OCI-LY7 (cell line): Measurements from ENCODE around the gene ADSS2. TPM values are rescaled to one million over a fixed set of nuclear protein-coding genes. Genes with fewer than 3 reads are reported as not detected.
"Not testable (repeated sequence)": the region's sequence is repeated elsewhere in the genome, so short reads cannot be mapped to it uniquely, and the experiment has no call there.

ENCODE experiments used
- BruUV-seq: library from RNA; stranded (reverse); fragments of 400-500 nt; replicated peaks from 2 replicates; lab custom pipeline; 2021; lab: Mats Ljungman, UMichigan
- CTCF ChIA-PET: fragments of 300-600 bp; sonication (Branson Sonifier 250); formaldehyde crosslinking; loops from one replicate; lab custom pipeline; 2022; ENCODE audit warnings: antibody characterized with exemption; ENCODE audit not compliant: unreplicated experiment; lab: Charles Lee
- POLR2A ChIA-PET: fragments of 300-600 bp; sonication (Branson Sonifier 250); formaldehyde crosslinking; loops from one replicate; lab custom pipeline; 2022; ENCODE audit warnings: antibody characterized with exemption; lab: Charles Lee
- DNase-seq: peaks from one replicate; pipeline ENCODE4 v3.0.0-alpha.2; 2015; ENCODE audit warnings: low spot score
- H2AFZ ChIP-seq: fragments of 200-600 bp; sonication (generic), shearing (Covaris generic); 2 replicates; pipeline ENCODE4 v1.6.1; 2014; ENCODE audit warnings: mild to moderate bottlenecking, antibody characterized with exemption, low read length, moderate library complexity
- H3K27ac ChIP-seq: fragments of 200-600 bp; sonication (generic); 2 replicates; pipeline ENCODE4 v1.5.1; 2014; ENCODE audit warnings: mixed run types, low read depth, mild to moderate bottlenecking, moderate library complexity, low read length, inconsistent platforms; ENCODE audit not compliant: poor library complexity, severe bottlenecking
- H3K36me3 ChIP-seq: fragments of 200-600 bp; sonication (generic); 2 replicates; pipeline ENCODE4 v1.6.1; 2014; ENCODE audit warnings: mild to moderate bottlenecking, antibody characterized with exemption, low read length, moderate library complexity, mixed read lengths; ENCODE audit not compliant: insufficient read depth
- H3K4me1 ChIP-seq: fragments of 200-600 bp; sonication (generic); 2 replicates; pipeline ENCODE4 v1.5.1; 2014; ENCODE audit warnings: mild to moderate bottlenecking, low read length; ENCODE audit not compliant: insufficient read depth, poor library complexity, severe bottlenecking
- H3K4me2 ChIP-seq: fragments of 200-600 bp; sonication (generic); 2 replicates; pipeline ENCODE4 v1.6.1; 2014; ENCODE audit warnings: mild to moderate bottlenecking, low read length
- H3K4me3 ChIP-seq: fragments of 200-600 bp; sonication (generic); 2 replicates; pipeline ENCODE4 v1.5.1; 2014; ENCODE audit warnings: mild to moderate bottlenecking, low read depth, low read length; ENCODE audit not compliant: poor library complexity, severe bottlenecking
- H3K79me2 ChIP-seq: fragments of 200-600 bp; sonication (generic); 2 replicates; pipeline ENCODE4 v1.6.1; 2016; ENCODE audit warnings: low read depth, mild to moderate bottlenecking, low read length, moderate library complexity, mixed read lengths; ENCODE audit not compliant: insufficient read depth
- H3K9me2 ChIP-seq: fragments of 200-600 bp; sonication (generic); 2 replicates; pipeline ENCODE4 v1.6.1; 2016; ENCODE audit warnings: mild to moderate bottlenecking, low read length, mixed read lengths; ENCODE audit not compliant: insufficient read depth
- H3K9me3 ChIP-seq: fragments of 200-600 bp; sonication (generic); 2 replicates; pipeline ENCODE4 v1.6.1; 2014; ENCODE audit warnings: mild to moderate bottlenecking, mixed run types, low read length, mixed read lengths
- H4K20me1 ChIP-seq: fragments of 200-600 bp; sonication (generic); 2 replicates; pipeline ENCODE4 v1.6.1; 2014; ENCODE audit warnings: mild to moderate bottlenecking, antibody characterized with exemption, low read length, moderate library complexity, mixed read lengths; ENCODE audit not compliant: insufficient read depth
- CTCF ChIP-seq: fragments of 200-600 bp; sonication (generic); conservative IDR thresholded peaks from 2 replicates; pipeline ENCODE4 v1.5.1; 2014; ENCODE audit warnings: mild to moderate bottlenecking, antibody characterized with exemption, low read length, moderate library complexity, mixed read lengths
- EZH2phosphoT487 ChIP-seq: fragments of 200-600 bp; sonication (generic); IDR thresholded peaks from 2 replicates; pipeline ENCODE4 v1.6.1; 2018; ENCODE audit warnings: low read depth, borderline replicate concordance, mild to moderate bottlenecking, mixed run types, antibody characterized with exemption, low read length, moderate library complexity, mixed read lengths
- intact Hi-C: fragments of 100-400 bp; cut with micrococcal nuclease; formaldehyde crosslinking; loops from one replicate; pipeline ENCODE4 v1.10.0; 2022; ENCODE audit not compliant: unreplicated experiment
- total RNA-seq, 2 experiments: library from RNA; depleted of rRNA in 1 of 2; stranded (reverse); fragments of >200 nt in 1 of 2; shearing (Covaris generic) in 1 of 2; gene quantifications; 2 replicates each; pipeline ENCODE4 v1.2.3, GENCODE V29; 2014 to 2022

The ADSS2 gene
- total RNA-seq, 2 experiments from 2014 or later, result 35.2 to 54.6 TPM

GRCh38 chr1:244365809-244366208 is 85.9 kb downstream of the ADSS2 start:
- DNase-seq, result no peak
- Histone ChIP-seq H4K20me1 (no peaks in the 10 kb centered on the region), H3K79me2 (no peaks in the 10 kb centered on the region), H3K9me2 (no peaks in the 10 kb centered on the region), H3K4me1 (no peaks in the 10 kb centered on the region), H3K27ac (no peak overlapping the region), H2AFZ (no peak overlapping the region), H3K36me3 (no peaks in the 10 kb centered on the region), H3K9me3 (no peaks in the 10 kb centered on the region), H3K4me2 (no peak overlapping the region), H3K4me3 (no peak overlapping the region)
- ChIA-PET POLR2A (no interaction called here), CTCF (no interaction called here)
- BruUV-seq, result no TSS peak
- intact Hi-C loops, result no loop called here
- no peak for TF ChIP-seq EZH2phosphoT487
- no peak for TF ChIP-seq CTCF

- CTCF ChIA-PET, BruUV-seq, POLR2A ChIA-PET, H3K4me3 ChIP-seq, H3K9me2 ChIP-seq, H4K20me1 ChIP-seq, H3K4me2 ChIP-seq, H3K36me3 ChIP-seq, DNase-seq, H3K79me2 ChIP-seq, H3K4me1 ChIP-seq, H2AFZ ChIP-seq, H3K9me3 ChIP-seq, H3K27ac ChIP-seq, intact Hi-C loops: not testable (repeated sequence)
These were observed 86.4 kb downstream of the ADSS2 start for GRCh38 chr1:244365262-244365661.

GRCh38 chr1:244362476-244362875 is 89.2 kb downstream of the ADSS2 start:
- intact Hi-C loops, result no loop called here
- Histone ChIP-seq H3K4me3 (no peak overlapping the region), H3K9me2 (no peaks in the 10 kb centered on the region), H2AFZ (no peak overlapping the region), H3K27ac (no peak overlapping the region), H3K4me2 (no peak overlapping the region), H3K4me1 (no peaks in the 10 kb centered on the region), H3K36me3 (no peaks in the 10 kb centered on the region), H3K9me3 (no peaks in the 10 kb centered on the region), H3K79me2 (no peaks in the 10 kb centered on the region), H4K20me1 (no peaks in the 10 kb centered on the region)
- ChIA-PET CTCF (no interaction called here), POLR2A (interaction anchor here (1.0 kb wide), 1 partner anchor 19 kb away, joined by 3 read pairs; no protein-coding TSS in a partner anchor)
- no peak for DNase-seq
- TF ChIP-seq CTCF, result no peak
- BruUV-seq, result no TSS peak
